LNCaP clone FGC (cell line): Measurements from ENCODE around the gene SLFN13.

Experiments used
- DNase-seq: peaks from one replicate; pipeline ENCODE4 v3.0.0-alpha.2; 2011; ENCODE audit warnings: low read depth
- H3K4me3 ChIP-seq: 2 replicates; pipeline ENCODE4 v1.5.1; 2011; ENCODE audit warnings: mild to moderate bottlenecking, low read depth, low read length, control low read depth
- CTCF ChIP-seq: IDR thresholded peaks from 2 replicates; pipeline ENCODE4 v1.5.1; 2012; ENCODE audit warnings: mild to moderate bottlenecking; ENCODE audit not compliant: control insufficient read depth, insufficient read depth; ENCODE audit errors: extremely low read depth

Gene SLFN13

GRCh38 chr17:35486920-35487732 is 38.6 kb upstream of the SLFN13 start:
- DNase-seq, result no peak
- no peak overlapping the region for H3K4me3 ChIP-seq

GRCh38 chr17:35479271-35479670 is 30.7 kb upstream of the SLFN13 start:
- no peak for TF ChIP-seq CTCF
- no peak for DNase-seq
- H3K4me3 ChIP-seq, result no peak overlapping the region

More at GRCh38 chr17:35486920-35487732, 38.6 kb upstream of the SLFN13 start:
- no peak for TF ChIP-seq CTCF

- no peak for DNase-seq
- no peak overlapping the region for H3K4me3 ChIP-seq
- TF ChIP-seq CTCF, result no peak
Observed at GRCh38 chr17:35477248-35477647, 28.7 kb upstream of the SLFN13 start.

GRCh38 chr17:35476283-35476820 is 27.8 kb upstream of the SLFN13 start:
- H3K4me3 ChIP-seq, result no peak overlapping the region
- no peak for TF ChIP-seq CTCF
- no peak for DNase-seq

- no peak for DNase-seq
- no peak overlapping the region for H3K4me3 ChIP-seq
- TF ChIP-seq CTCF, result no peak
Observed at GRCh38 chr17:35468475-35468874, 19.9 kb upstream of the SLFN13 start.

GRCh38 chr17:35467824-35468223 is 19.3 kb upstream of the SLFN13 start:
- no peak overlapping the region for H3K4me3 ChIP-seq
- DNase-seq, result no peak
- TF ChIP-seq CTCF, result no peak
